Upper lobe of left lung (tissue), 4 donors: ENCODE results near the gene PDE5A.

Source experiments
- CTCF ChIP-seq, 6 experiments: fragments of 450-650 bp in 4 of 6; fragments of 200-600 bp in 2 of 6; sonication (generic) in 2 of 6; IDR thresholded peaks; one replicate each; pipeline ENCODE4 v1.5.1; 2016 to 2019; ENCODE audit warnings: antibody characterized with exemption in 6 of 6
- EP300 ChIP-seq, 4 donors: sonication (generic); formaldehyde crosslinking; IDR thresholded peaks; one replicate each; pipeline ENCODE4 v1.5.1; 2017; ENCODE audit warnings: antibody characterized with exemption in 4 of 4, control low read depth in 2 of 4
- POLR2A ChIP-seq, 4 donors: fragments of 450-650 bp; IDR thresholded peaks; one replicate each; pipeline ENCODE4 v1.5.1; 2016 to 2017; ENCODE audit warnings: antibody characterized with exemption in 4 of 4, mild to moderate bottlenecking in 2 of 4
- POLR2AphosphoS5 ChIP-seq, 2 donors: sonication (generic); formaldehyde crosslinking; IDR thresholded peaks; one replicate each; pipeline ENCODE4 v1.5.1; 2017; ENCODE audit warnings: antibody characterized with exemption in 2 of 2

GRCh38 chr4:119629142-119629471, 503 bp upstream of the PDE5A start:
- TF ChIP-seq CTCF (IDR thresholded peaks at IDR 0.05), result no peak
- no peak for TF ChIP-seq POLR2A (IDR thresholded peaks at IDR 0.05)
- TF ChIP-seq POLR2AphosphoS5 (IDR thresholded peaks at IDR 0.05), result no peak
- no peak for TF ChIP-seq EP300 (IDR thresholded peaks at IDR 0.05)
